Measurements from ENCODE around the gene ARHGAP8. TPM values are rescaled to one million over a fixed set of nuclear protein-coding genes. Genes with fewer than 3 reads are reported as not detected.

ARHGAP8 gene
- total RNA-seq, 2 experiments from 2014 or later, result not detected

- CTCF ChIA-PET (ENCODE audit: unreplicated experiment), result no interaction called here
- POLR2A ChIA-PET, result no interaction called here
- Histone ChIP-seq H3K27ac (ENCODE audit: low read depth, low read length, poor library complexity, severe bottlenecking) (no peak overlapping the region), H3K79me2 (ENCODE audit: insufficient read depth, low read depth, low read length) (no peaks in the 10 kb centered on the region), H3K4me1 (ENCODE audit: insufficient read depth, low read length, poor library complexity, severe bottlenecking) (no peaks in the 10 kb centered on the region), H4K20me1 (ENCODE audit: insufficient read depth, low read length) (no peaks in the 10 kb centered on the region), H3K9me3 (ENCODE audit: low read length) (no peaks in the 10 kb centered on the region), H2AFZ (ENCODE audit: low read length) (no peak overlapping the region), H3K4me2 (ENCODE audit: low read length) (no peak overlapping the region), H3K36me3 (ENCODE audit: insufficient read depth, low read length) (no peaks in the 10 kb centered on the region), H3K9me2 (ENCODE audit: insufficient read depth, low read length) (no peaks in the 10 kb centered on the region), H3K4me3 (ENCODE audit: low read depth, low read length, poor library complexity, severe bottlenecking) (no peak overlapping the region)
- no peak for DNase-seq (ENCODE audit: low spot score)
- no TSS peak for BruUV-seq (replicated peaks)
- no peak for TF ChIP-seq CTCF (conservative IDR thresholded peaks at IDR 0.05; ENCODE audit: low read length)
- no peak for TF ChIP-seq EZH2phosphoT487 (IDR thresholded peaks at IDR 0.05; ENCODE audit: borderline replicate concordance, low read depth, low read length)
- intact Hi-C loops (cut with micrococcal nuclease; ENCODE audit: unreplicated experiment), result no loop called here
These were observed 49.8 kb downstream of the ARHGAP8 start for GRCh38 chr22:44802071-44802700.

DNA sequence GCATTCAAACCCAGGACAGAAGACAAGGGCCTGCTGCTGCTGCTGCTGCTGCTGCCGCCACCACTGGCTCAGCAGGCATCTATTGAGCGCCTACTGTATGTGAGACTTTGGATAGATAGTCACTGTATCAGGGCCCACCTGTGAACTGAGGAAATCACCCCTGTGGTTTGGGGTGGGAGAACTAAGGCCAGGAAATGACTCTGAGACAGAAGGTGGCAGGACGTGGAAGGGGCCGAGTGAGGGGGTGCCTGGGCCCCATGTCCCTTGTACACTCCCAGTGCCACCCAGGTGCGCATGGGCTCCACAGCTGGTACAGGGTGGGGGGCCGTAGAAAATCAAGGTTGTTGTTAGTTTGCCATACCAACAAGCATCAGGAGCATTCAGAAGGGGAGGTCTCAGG is 50.6 kb downstream of the ARHGAP8 start:
- no peak overlapping the region for H2AFZ ChIP-seq (ENCODE audit: low read length)
- BruUV-seq (replicated peaks), result no TSS peak
- TF ChIP-seq EZH2phosphoT487 (IDR thresholded peaks at IDR 0.05; ENCODE audit: borderline replicate concordance, low read depth, low read length) (no peak), CTCF (conservative IDR thresholded peaks at IDR 0.05; ENCODE audit: low read length) (no peak)
- no peak overlapping the region for H3K27ac ChIP-seq (ENCODE audit: low read depth, low read length, poor library complexity, severe bottlenecking)
- H3K4me1 ChIP-seq (ENCODE audit: insufficient read depth, low read length, poor library complexity, severe bottlenecking), result no peaks in the 10 kb centered on the region
- H3K4me2 ChIP-seq (ENCODE audit: low read length), result no peak overlapping the region
- no peaks in the 10 kb centered on the region for H3K9me2 ChIP-seq (ENCODE audit: insufficient read depth, low read length)
- ChIA-PET CTCF (ENCODE audit: unreplicated experiment) (no interaction called here), POLR2A (no interaction called here)
- H4K20me1 ChIP-seq (ENCODE audit: insufficient read depth, low read length), result no peaks in the 10 kb centered on the region
- H3K4me3 ChIP-seq (ENCODE audit: low read depth, low read length, poor library complexity, severe bottlenecking), result no peak overlapping the region
- H3K36me3 ChIP-seq (ENCODE audit: insufficient read depth, low read length), result no peaks in the 10 kb centered on the region
- H3K79me2 ChIP-seq (ENCODE audit: insufficient read depth, low read depth, low read length), result no peaks in the 10 kb centered on the region
- intact Hi-C loops (cut with micrococcal nuclease; ENCODE audit: unreplicated experiment), result no loop called here
- no peaks in the 10 kb centered on the region for H3K9me3 ChIP-seq (ENCODE audit: low read length)
- no peak for DNase-seq (ENCODE audit: low spot score)

GRCh38 chr22:44804327-44804726 is 52.0 kb downstream of the ARHGAP8 start:
- Histone ChIP-seq H3K27ac (ENCODE audit: low read depth, low read length, poor library complexity, severe bottlenecking) (no peak overlapping the region), H4K20me1 (ENCODE audit: insufficient read depth, low read length) (no peaks in the 10 kb centered on the region), H3K4me1 (ENCODE audit: insufficient read depth, low read length, poor library complexity, severe bottlenecking) (no peaks in the 10 kb centered on the region), H3K9me2 (ENCODE audit: insufficient read depth, low read length) (no peaks in the 10 kb centered on the region), H2AFZ (ENCODE audit: low read length) (no peak overlapping the region), H3K9me3 (ENCODE audit: low read length) (no peaks in the 10 kb centered on the region), H3K79me2 (ENCODE audit: insufficient read depth, low read depth, low read length) (no peaks in the 10 kb centered on the region), H3K4me2 (ENCODE audit: low read length) (no peak overlapping the region), H3K4me3 (ENCODE audit: low read depth, low read length, poor library complexity, severe bottlenecking) (no peak overlapping the region), H3K36me3 (ENCODE audit: insufficient read depth, low read length) (no peaks in the 10 kb centered on the region)
- TF ChIP-seq CTCF (conservative IDR thresholded peaks at IDR 0.05; ENCODE audit: low read length) (no peak), EZH2phosphoT487 (IDR thresholded peaks at IDR 0.05; ENCODE audit: borderline replicate concordance, low read depth, low read length) (no peak)
- DNase-seq (ENCODE audit: low spot score), result no peak
- no TSS peak for BruUV-seq (replicated peaks)
- ChIA-PET CTCF (ENCODE audit: unreplicated experiment) (no interaction called here), POLR2A (no interaction called here)
- intact Hi-C loops (cut with micrococcal nuclease; ENCODE audit: unreplicated experiment), result no loop called here
